Liver (tissue), 9 donors: Measurements from ENCODE around the gene ULK3. TPM values are rescaled to one million over a fixed set of nuclear protein-coding genes. Genes with fewer than 3 reads are reported as not detected.

Experiments
- DNase-seq: peaks from one replicate; pipeline ENCODE4 v3.0.0-alpha.2; 2017; ENCODE audit warnings: low spot score
- H3K27ac ChIP-seq, 2 donors: one replicate each; pipeline ENCODE4 v1.7.0; 2013; ENCODE audit warnings: inconsistent platforms in 2 of 2, low read length in 2 of 2, control low read depth in 1 of 2, low read depth in 1 of 2, mild to moderate bottlenecking in 1 of 2
- H3K27me3 ChIP-seq, 4 donors: one replicate each; pipeline versions ENCODE4 v1.6.1 to v1.7.0; 2013; ENCODE audit warnings: low read length in 3 of 4, inconsistent platforms in 1 of 4, mild to moderate bottlenecking in 1 of 4, moderate library complexity in 1 of 4; ENCODE audit not compliant: control insufficient read depth in 4 of 4, insufficient read depth in 4 of 4
- H3K36me3 ChIP-seq, 4 donors: one replicate each; pipeline versions ENCODE4 v1.6.1 to v1.7.0; 2013; ENCODE audit warnings: low read length in 3 of 4, mild to moderate bottlenecking in 3 of 4, low read depth in 1 of 4, moderate library complexity in 1 of 4; ENCODE audit not compliant: control insufficient read depth in 4 of 4, insufficient read depth in 3 of 4
- H3K4me1 ChIP-seq, 4 donors: one replicate each; pipeline versions ENCODE4 v1.6.1 to v1.7.0; 2013; ENCODE audit warnings: low read length in 3 of 4, mild to moderate bottlenecking in 3 of 4, moderate library complexity in 1 of 4; ENCODE audit not compliant: control insufficient read depth in 4 of 4, insufficient read depth in 4 of 4
- H3K4me3 ChIP-seq, 3 donors: one replicate each; pipeline versions ENCODE4 v1.6.1 to v1.7.0; 2013; ENCODE audit warnings: low read length in 3 of 3, control low read depth in 1 of 3, low read depth in 1 of 3, mild to moderate bottlenecking in 1 of 3
- H3K9ac ChIP-seq, 2 donors: one replicate each; pipeline ENCODE4 v1.7.0; 2013; ENCODE audit warnings: low read length in 2 of 2, mild to moderate bottlenecking in 2 of 2, moderate library complexity in 2 of 2, control low read depth in 1 of 2, low read depth in 1 of 2
- H3K9me3 ChIP-seq, 4 donors: one replicate each; pipeline versions ENCODE4 v1.6.1 to v1.7.0; 2013; ENCODE audit warnings: low read length in 3 of 4; ENCODE audit not compliant: control insufficient read depth in 4 of 4
- EGR1 ChIP-seq, 2 donors: IDR thresholded peaks; 2 replicates each; pipeline ENCODE4 v1.6.1; 2016 to 2018; ENCODE audit warnings: antibody characterized with exemption in 2 of 2, low read depth in 2 of 2
- FOXA1 ChIP-seq: IDR thresholded peaks from 2 replicates; pipeline ENCODE4 v1.6.1; 2016; ENCODE audit warnings: antibody characterized with exemption
- FOXA2 ChIP-seq: IDR thresholded peaks from 2 replicates; pipeline ENCODE4 v1.6.1; 2016; ENCODE audit warnings: antibody characterized with exemption
- GABPA ChIP-seq, 2 donors: IDR thresholded peaks in 1 of 2; conservative IDR thresholded peaks in 1 of 2; 2 replicates each; pipeline ENCODE4 v1.6.1; 2016; ENCODE audit warnings: antibody characterized with exemption in 2 of 2, mild to moderate bottlenecking in 1 of 2, moderate library complexity in 1 of 2
- HNF4A ChIP-seq, 2 donors: conservative IDR thresholded peaks; 2 replicates each; pipeline ENCODE4 v1.6.1; 2016; ENCODE audit warnings: antibody characterized with exemption in 2 of 2, mild to moderate bottlenecking in 2 of 2
- HNF4G ChIP-seq: IDR thresholded peaks from 2 replicates; pipeline ENCODE4 v1.6.1; 2016; ENCODE audit warnings: antibody characterized with exemption
- NR2F2 ChIP-seq: IDR thresholded peaks from 2 replicates; pipeline ENCODE4 v1.6.1; 2016; ENCODE audit warnings: antibody characterized with exemption
- RAD21 ChIP-seq, 2 donors: IDR thresholded peaks; 2 replicates each; pipeline ENCODE4 v1.6.1; 2016; ENCODE audit warnings: antibody characterized with exemption in 2 of 2, mild to moderate bottlenecking in 2 of 2
- TAF1 ChIP-seq: conservative IDR thresholded peaks from 2 replicates; pipeline ENCODE4 v1.6.1; 2016; ENCODE audit warnings: antibody characterized with exemption, mild to moderate bottlenecking
- WGBS: extraction: QIAGEN DNeasy Blood & Tissue Kit; methylation state at CpG from one replicate; pipeline ENCODE4 v1.1.7; 2013; 5-methylcytosine and 5-hydroxymethylcytosine counted together
- polyA plus RNA-seq, 2 donors: library from polyadenylated mRNA; stranded (reverse) in 1 of 2; unstranded in 1 of 2; fragments of 200-250 nt in 1 of 2; fragments of >200 nt in 1 of 2; fragmentation: Nextera tagmentation in 1 of 2; extraction: Ambion mirVana in 1 of 2; gene quantifications; one replicate each; pipeline versions ENCODE4 v1.2.1 to v1.2.3, GENCODE V29; 2013 to 2015
- total RNA-seq, 2 donors: library from RNA; depleted of rRNA; stranded (reverse); fragments of >200 nt; gene quantifications; one replicate each; pipeline ENCODE4 v1.2.3, GENCODE V29; 2014
- TF ChIP-seq, protein P1 (sequence below): IDR thresholded peaks from 2 replicates; pipeline ENCODE4 v1.6.1; 2016; ENCODE audit warnings: antibody characterized with exemption, mild to moderate bottlenecking
- TF ChIP-seq, protein P2 (sequence below): IDR thresholded peaks from 2 replicates; pipeline ENCODE4 v1.6.1; 2016; ENCODE audit warnings: antibody characterized with exemption
- TF ChIP-seq, protein P3 (sequence below): fragments of 150-350 bp; IDR thresholded peaks from 2 replicates; pipeline ENCODE4 v1.5.1; 2017; ENCODE audit warnings: improper control_type of control experiment, low read depth, low read length; ENCODE audit not compliant: missing input control
- TF ChIP-seq, protein P4 (sequence below): IDR thresholded peaks from 2 replicates; pipeline ENCODE4 v1.6.1; 2016; ENCODE audit warnings: antibody characterized with exemption
- TF ChIP-seq, protein P5 (sequence below): IDR thresholded peaks from 2 replicates; pipeline ENCODE4 v1.6.1; 2016; ENCODE audit warnings: antibody characterized with exemption
- donor health status: healthy.
- donor health status: healthy.
- donor health status: healthy.
- donor health status: healthy.
- donor health status: healthy.

Gene ULK3
- total and polyA plus RNA-seq, 4 donors: 13.1 to 35.5 (median 21.4) TPM

DNA sequence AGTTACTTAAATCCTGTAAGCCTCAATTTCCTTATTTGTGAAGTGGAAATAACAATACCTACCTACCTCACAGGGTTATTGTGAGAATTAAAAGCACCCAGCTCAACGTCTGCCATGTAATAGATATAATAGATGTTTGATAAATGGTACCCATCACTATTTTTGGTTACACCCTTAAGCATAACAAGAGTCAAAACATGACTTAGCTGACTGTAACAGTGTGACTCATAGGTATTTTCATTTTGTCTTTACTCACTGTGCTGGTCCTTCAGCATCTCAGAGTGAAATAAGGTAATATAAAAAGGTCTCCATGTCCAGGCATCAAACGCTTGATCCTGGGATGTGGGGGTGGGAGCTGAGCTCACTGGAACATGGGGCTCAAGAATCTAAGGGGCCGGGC is 13.5 kb downstream of the ULK3 start (continued):
- no peak for TF ChIP-seq NR2F2

DNA sequence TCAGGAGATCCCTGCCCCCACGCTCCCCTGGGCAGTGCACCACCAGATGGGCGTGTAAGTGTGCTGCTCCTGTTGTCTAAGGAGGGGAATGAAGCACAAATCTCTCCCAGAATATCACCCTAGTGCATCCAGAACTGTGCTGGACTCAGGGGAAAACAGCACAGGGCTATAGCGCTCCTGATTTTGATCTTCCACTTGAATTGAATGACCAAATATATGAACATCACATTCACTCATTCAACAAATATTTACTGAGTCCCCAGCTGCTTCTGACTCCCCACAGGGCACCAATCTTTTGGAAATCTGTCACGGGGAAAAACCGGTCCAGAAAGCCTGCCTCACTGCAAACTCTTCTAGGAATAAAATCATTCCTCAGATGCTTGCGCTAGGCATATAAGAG is 14.1 kb downstream of the ULK3 start:
- H3K27ac ChIP-seq: no peak overlapping the region
- TF ChIP-seq, protein P1, sequence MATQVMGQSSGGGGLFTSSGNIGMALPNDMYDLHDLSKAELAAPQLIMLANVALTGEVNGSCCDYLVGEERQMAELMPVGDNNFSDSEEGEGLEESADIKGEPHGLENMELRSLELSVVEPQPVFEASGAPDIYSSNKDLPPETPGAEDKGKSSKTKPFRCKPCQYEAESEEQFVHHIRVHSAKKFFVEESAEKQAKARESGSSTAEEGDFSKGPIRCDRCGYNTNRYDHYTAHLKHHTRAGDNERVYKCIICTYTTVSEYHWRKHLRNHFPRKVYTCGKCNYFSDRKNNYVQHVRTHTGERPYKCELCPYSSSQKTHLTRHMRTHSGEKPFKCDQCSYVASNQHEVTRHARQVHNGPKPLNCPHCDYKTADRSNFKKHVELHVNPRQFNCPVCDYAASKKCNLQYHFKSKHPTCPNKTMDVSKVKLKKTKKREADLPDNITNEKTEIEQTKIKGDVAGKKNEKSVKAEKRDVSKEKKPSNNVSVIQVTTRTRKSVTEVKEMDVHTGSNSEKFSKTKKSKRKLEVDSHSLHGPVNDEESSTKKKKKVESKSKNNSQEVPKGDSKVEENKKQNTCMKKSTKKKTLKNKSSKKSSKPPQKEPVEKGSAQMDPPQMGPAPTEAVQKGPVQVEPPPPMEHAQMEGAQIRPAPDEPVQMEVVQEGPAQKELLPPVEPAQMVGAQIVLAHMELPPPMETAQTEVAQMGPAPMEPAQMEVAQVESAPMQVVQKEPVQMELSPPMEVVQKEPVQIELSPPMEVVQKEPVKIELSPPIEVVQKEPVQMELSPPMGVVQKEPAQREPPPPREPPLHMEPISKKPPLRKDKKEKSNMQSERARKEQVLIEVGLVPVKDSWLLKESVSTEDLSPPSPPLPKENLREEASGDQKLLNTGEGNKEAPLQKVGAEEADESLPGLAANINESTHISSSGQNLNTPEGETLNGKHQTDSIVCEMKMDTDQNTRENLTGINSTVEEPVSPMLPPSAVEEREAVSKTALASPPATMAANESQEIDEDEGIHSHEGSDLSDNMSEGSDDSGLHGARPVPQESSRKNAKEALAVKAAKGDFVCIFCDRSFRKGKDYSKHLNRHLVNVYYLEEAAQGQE: no peak
- no peak for TF ChIP-seq EGR1 (IDR thresholded peaks at IDR 0.05; ENCODE audit: low read depth in 2 of 2)
- TF ChIP-seq HNF4A (conservative IDR thresholded peaks at IDR 0.05): no peak
- no peak for TF ChIP-seq HNF4G
- TF ChIP-seq, protein P2, sequence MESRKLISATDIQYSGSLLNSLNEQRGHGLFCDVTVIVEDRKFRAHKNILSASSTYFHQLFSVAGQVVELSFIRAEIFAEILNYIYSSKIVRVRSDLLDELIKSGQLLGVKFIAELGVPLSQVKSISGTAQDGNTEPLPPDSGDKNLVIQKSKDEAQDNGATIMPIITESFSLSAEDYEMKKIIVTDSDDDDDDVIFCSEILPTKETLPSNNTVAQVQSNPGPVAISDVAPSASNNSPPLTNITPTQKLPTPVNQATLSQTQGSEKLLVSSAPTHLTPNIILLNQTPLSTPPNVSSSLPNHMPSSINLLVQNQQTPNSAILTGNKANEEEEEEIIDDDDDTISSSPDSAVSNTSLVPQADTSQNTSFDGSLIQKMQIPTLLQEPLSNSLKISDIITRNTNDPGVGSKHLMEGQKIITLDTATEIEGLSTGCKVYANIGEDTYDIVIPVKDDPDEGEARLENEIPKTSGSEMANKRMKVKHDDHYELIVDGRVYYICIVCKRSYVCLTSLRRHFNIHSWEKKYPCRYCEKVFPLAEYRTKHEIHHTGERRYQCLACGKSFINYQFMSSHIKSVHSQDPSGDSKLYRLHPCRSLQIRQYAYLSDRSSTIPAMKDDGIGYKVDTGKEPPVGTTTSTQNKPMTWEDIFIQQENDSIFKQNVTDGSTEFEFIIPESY: no peak
- TF ChIP-seq, protein P3, sequence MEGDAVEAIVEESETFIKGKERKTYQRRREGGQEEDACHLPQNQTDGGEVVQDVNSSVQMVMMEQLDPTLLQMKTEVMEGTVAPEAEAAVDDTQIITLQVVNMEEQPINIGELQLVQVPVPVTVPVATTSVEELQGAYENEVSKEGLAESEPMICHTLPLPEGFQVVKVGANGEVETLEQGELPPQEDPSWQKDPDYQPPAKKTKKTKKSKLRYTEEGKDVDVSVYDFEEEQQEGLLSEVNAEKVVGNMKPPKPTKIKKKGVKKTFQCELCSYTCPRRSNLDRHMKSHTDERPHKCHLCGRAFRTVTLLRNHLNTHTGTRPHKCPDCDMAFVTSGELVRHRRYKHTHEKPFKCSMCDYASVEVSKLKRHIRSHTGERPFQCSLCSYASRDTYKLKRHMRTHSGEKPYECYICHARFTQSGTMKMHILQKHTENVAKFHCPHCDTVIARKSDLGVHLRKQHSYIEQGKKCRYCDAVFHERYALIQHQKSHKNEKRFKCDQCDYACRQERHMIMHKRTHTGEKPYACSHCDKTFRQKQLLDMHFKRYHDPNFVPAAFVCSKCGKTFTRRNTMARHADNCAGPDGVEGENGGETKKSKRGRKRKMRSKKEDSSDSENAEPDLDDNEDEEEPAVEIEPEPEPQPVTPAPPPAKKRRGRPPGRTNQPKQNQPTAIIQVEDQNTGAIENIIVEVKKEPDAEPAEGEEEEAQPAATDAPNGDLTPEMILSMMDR: no peak
- TF ChIP-seq FOXA2: no peak
- no peak for TF ChIP-seq RAD21 (IDR thresholded peaks at IDR 0.05)
- TF ChIP-seq FOXA1: no peak
- TF ChIP-seq TAF1: no peak
- TF ChIP-seq GABPA (IDR thresholded peaks at IDR 0.05 in 1 of 2, conservative IDR thresholded peaks at IDR 0.05 in 1 of 2): no peak
- TF ChIP-seq, protein P4, sequence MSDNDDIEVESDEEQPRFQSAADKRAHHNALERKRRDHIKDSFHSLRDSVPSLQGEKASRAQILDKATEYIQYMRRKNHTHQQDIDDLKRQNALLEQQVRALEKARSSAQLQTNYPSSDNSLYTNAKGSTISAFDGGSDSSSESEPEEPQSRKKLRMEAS: no peak
- TF ChIP-seq NR2F2: no peak
- TF ChIP-seq, protein P5, sequence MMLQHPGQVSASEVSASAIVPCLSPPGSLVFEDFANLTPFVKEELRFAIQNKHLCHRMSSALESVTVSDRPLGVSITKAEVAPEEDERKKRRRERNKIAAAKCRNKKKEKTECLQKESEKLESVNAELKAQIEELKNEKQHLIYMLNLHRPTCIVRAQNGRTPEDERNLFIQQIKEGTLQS: no peak
- DNase-seq: no peak
- H3K27me3 ChIP-seq: peaks cover 0 to 3% (median 1%) of the 10 kb centered on the region in 4 donors
- H3K9ac ChIP-seq: no peak overlapping the region
- H3K4me3 ChIP-seq: no peak overlapping the region
- WGBS: 78% methylated on average over 6 of the region's 6 CpGs
- H3K36me3 ChIP-seq: no peaks in the 10 kb centered on the region
- H3K4me1 ChIP-seq: peaks cover 0 to 1% (median 0%) of the 10 kb centered on the region in 4 donors
- no peaks in the 10 kb centered on the region for H3K9me3 ChIP-seq
